Heart left ventricle (tissue), 16 donors: Measurements from ENCODE around the gene NUCB2. TPM values are rescaled to one million over a fixed set of nuclear protein-coding genes. Genes with fewer than 3 reads are reported as not detected.
"Not testable (repeated sequence)": the region's sequence is repeated elsewhere in the genome, so short reads cannot be mapped to it uniquely, and the experiment has no call there.

Source experiments
- ATAC-seq, 4 donors: fragments of 200-7000 bp; cut with Tn5 transposase; one replicate each; pipeline ENCODE4 v1.9.1; 2020 to 2022; ENCODE audit warnings: moderate library complexity in 4 of 4, mild to moderate bottlenecking in 3 of 4, moderate number of reproducible peaks in 1 of 4
- DNase-seq, 5 donors: peaks; one replicate each; pipeline ENCODE4 v3.0.0-alpha.2; 2020
- H3K27ac ChIP-seq, 12 donors: fragments of 200-600 bp; sonication (generic) in 4 of 12; one replicate each; pipeline versions ENCODE4 v1.5.0 to v1.8.0; 2016 to 2022; ENCODE audit warnings: mild to moderate bottlenecking in 2 of 12
- H3K27me3 ChIP-seq, 9 donors: fragments of 200-600 bp; sonication (generic) in 2 of 9; one replicate each; pipeline versions ENCODE4 v1.5.1 to v1.8.0; 2016 to 2022; ENCODE audit warnings: mild to moderate bottlenecking in 3 of 9
- H3K36me3 ChIP-seq, 9 donors: fragments of 200-600 bp; sonication (generic) in 2 of 9; one replicate each; pipeline versions ENCODE4 v1.5.0 to v1.8.0; 2018 to 2022; ENCODE audit warnings: mild to moderate bottlenecking in 2 of 9
- H3K4me1 ChIP-seq, 12 donors: fragments of 200-600 bp; sonication (generic) in 4 of 12; one replicate each; pipeline versions ENCODE4 v1.5.0 to v1.8.0; 2016 to 2022; ENCODE audit warnings: mild to moderate bottlenecking in 3 of 12
- H3K4me3 ChIP-seq, 12 donors: fragments of 200-600 bp; sonication (generic) in 4 of 12; one replicate each; pipeline versions ENCODE4 v1.5.0 to v1.8.0; 2017 to 2022; ENCODE audit warnings: mild to moderate bottlenecking in 9 of 12, moderate library complexity in 4 of 12
- H3K9me3 ChIP-seq, 12 donors: fragments of 200-600 bp; sonication (generic) in 4 of 12; one replicate each; pipeline versions ENCODE4 v1.5.0 to v1.8.0; 2016 to 2022; ENCODE audit warnings: mild to moderate bottlenecking in 1 of 12
- POLR2A ChIP-seq, 2 donors: fragments of 450-650 bp; IDR thresholded peaks; one replicate each; pipeline ENCODE4 v1.6.1; 2017; ENCODE audit warnings: antibody characterized with exemption in 2 of 2, mild to moderate bottlenecking in 2 of 2, moderate library complexity in 2 of 2
- WGBS, 4 donors: extraction: QIAGEN DNeasy Blood & Tissue Kit in 2 of 4; methylation state at CpG; one replicate each; pipeline versions ENCODE4 v1.1.5 to v1.1.7; 2013 to 2018; 5-methylcytosine and 5-hydroxymethylcytosine counted together
- intact Hi-C, 10 donors: fragments of 100-400 bp; cut with DNase I; formaldehyde crosslinking; loops; one replicate each; pipeline versions ENCODE4 v1.11.1 to v1.14.2; 2022
- polyA plus RNA-seq, 2 donors: library from polyadenylated mRNA; stranded (reverse); fragments of 200-250 nt; gene quantifications; one replicate each; pipeline ENCODE4 v1.2.3, GENCODE V29; 2013
- total RNA-seq, 9 donors: library from RNA; depleted of rRNA in 2 of 9; stranded (reverse); fragments of >200 nt in 2 of 9; fragmentation: NEBNext Ultra II Directional in 3 of 9; extraction: Animal tissue kit (Norgen Biotek cat#: 25700) in 3 of 9; gene quantifications; one replicate each; pipeline versions ENCODE4 v1.1.0 to v1.2.4, GENCODE V29; 2016 to 2023
- TF ChIP-seq, protein P1 (sequence below), 12 donors: fragments of 200-600 bp; sonication (generic) in 4 of 12; IDR thresholded peaks; one replicate each; pipeline versions ENCODE4 v1.5.0 to v1.8.0; 2018 to 2022; ENCODE audit warnings: antibody characterized with exemption in 12 of 12, mild to moderate bottlenecking in 5 of 12
- donor health status: ischemic (EF 13 %, LVEDD 7.1; RV severe dilation, severe dysfunction).
- donor health status: healthy with polysubstance abuse.
- donor health status: DM: no; HTN: yes; CAD: no.
- donor health status: DM: no; HTN: no; CAD: no.
- donor health status: ischemic (EF 25% LVEDD 6.9; RV normal size, moderate dysfunction).
- donor health status: ischemic (EF 25% LVEDD 5.7; RV mildly dilated, moderate dysfunction).
- donor health status: healthy.
- donor health status: DM: yes; HTN: yes; CAD: no.
- donor health status: ischemic (EF 35%, LVEDD 5.7; RV mildly dilated, moderate dysfunction).
- donor health status: nonischemic (EF 11% LVEDD 7.7; RV severe dilation, severe dysfunction).
- donor health status: DM: yes; HTN: yes; CAD: no.
- donor health status: PGD.
- donor health status: ischemic (EF 29% LVEDD 5.4; RV normal size, mild dysfunction).
- donor health status: nonischemic (EF 23%, LVEDD 6.1; RV moderate dilation, normal function).

The NUCB2 gene
- total and polyA plus RNA-seq, 11 donors, result 41.4 to 180 (median 87.0) TPM

DNA sequence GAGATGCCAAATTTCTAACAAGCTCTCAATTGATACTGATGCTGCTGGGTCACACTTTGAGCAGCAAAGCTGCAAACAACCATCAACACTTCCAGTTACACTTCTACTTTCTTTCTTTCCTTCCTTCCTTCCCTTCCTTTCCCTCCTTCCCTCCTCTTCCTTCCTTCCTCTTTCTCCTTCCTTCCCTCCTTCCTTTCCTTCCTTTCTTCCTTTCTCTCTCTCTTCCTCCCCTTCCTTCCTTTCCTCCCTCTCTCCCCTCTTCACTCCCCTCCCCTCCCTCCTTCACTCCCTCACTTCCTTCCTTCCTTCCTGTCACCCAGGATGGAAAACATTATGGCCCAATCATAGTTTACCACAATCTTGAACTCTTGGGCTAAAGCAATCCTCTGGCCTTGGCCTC, 35.8 kb upstream of the NUCB2 start:
- Histone ChIP-seq H3K4me3 (no peak overlapping the region), H3K27ac (no peak overlapping the region), H3K9me3 (no peaks in the 10 kb centered on the region), H3K4me1 (no peaks in the 10 kb centered on the region), H3K36me3 (no peaks in the 10 kb centered on the region), H3K27me3 (no peaks in the 10 kb centered on the region)
- intact Hi-C loops, result no loop called here
- TF ChIP-seq, protein P1, sequence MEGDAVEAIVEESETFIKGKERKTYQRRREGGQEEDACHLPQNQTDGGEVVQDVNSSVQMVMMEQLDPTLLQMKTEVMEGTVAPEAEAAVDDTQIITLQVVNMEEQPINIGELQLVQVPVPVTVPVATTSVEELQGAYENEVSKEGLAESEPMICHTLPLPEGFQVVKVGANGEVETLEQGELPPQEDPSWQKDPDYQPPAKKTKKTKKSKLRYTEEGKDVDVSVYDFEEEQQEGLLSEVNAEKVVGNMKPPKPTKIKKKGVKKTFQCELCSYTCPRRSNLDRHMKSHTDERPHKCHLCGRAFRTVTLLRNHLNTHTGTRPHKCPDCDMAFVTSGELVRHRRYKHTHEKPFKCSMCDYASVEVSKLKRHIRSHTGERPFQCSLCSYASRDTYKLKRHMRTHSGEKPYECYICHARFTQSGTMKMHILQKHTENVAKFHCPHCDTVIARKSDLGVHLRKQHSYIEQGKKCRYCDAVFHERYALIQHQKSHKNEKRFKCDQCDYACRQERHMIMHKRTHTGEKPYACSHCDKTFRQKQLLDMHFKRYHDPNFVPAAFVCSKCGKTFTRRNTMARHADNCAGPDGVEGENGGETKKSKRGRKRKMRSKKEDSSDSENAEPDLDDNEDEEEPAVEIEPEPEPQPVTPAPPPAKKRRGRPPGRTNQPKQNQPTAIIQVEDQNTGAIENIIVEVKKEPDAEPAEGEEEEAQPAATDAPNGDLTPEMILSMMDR (IDR thresholded peaks at IDR 0.05), result no peak
- TF ChIP-seq POLR2A (IDR thresholded peaks at IDR 0.05), result no peak
- ATAC-seq (no peak), DNase-seq (no peak)

DNA sequence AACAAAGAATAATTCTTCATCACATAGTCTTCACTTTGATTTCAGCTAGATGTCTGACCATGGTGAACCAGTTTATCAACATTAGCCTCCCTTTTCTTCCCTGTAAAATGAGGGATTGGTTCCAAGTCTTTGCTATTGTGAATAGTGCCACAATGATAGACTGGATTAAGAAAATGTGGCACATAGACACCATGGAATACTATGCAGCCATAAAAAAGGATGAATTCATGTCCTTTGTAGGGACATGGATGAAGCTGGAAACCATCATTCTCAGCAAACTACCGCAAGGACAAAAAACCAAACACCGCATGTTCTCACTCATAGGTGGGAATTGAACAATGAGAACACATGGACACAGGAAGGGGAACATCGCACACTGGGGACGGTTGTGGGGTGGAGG, 33.6 kb upstream of the NUCB2 start:
- 94 to 99% (median 95%) methylated on average over 2 to 4 of the region's 4 CpGs for WGBS, 4 donors
- DNase-seq, intact Hi-C loops: not testable (repeated sequence)

DNA sequence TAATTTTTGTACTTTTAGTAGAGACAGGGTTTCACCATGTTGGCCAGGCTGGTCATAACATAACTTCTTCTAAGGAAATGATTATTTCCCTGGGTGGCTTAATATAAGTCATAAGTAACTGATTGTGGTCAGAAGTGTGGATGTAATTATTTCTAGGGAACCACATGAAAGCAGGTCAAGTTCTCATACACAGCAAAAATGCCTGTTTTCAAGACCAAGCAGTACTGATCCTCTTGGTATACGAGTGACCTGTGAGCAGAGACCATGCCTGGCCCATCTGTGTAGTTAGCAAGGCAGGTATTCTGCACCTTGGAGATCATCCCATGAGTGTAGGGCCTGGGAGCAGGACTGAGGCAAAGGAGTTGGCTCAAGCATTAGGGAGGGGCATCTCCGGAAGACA, 32.5 kb upstream of the NUCB2 start:
- DNase-seq (no peak), ATAC-seq (no peak)
- intact Hi-C loops, result no loop called here
- no peak overlapping the region for H3K4me3 ChIP-seq
- H3K27ac ChIP-seq, result no peak overlapping the region
- H3K4me1 ChIP-seq, result no peaks in the 10 kb centered on the region
- no peak for TF ChIP-seq POLR2A (IDR thresholded peaks at IDR 0.05)
- TF ChIP-seq, protein P1 (IDR thresholded peaks at IDR 0.05), result no peak
- H3K27me3 ChIP-seq, result no peaks in the 10 kb centered on the region
- WGBS, 4 donors, result 85 to 94% (median 89%) methylated on average over 2 of the region's 2 CpGs
- H3K36me3 ChIP-seq, result no peaks in the 10 kb centered on the region
- no peaks in the 10 kb centered on the region for H3K9me3 ChIP-seq

More for the DNA sequence above, 33.6 kb upstream of the NUCB2 start:
- not testable (repeated sequence) for ATAC-seq, H3K27me3 ChIP-seq, H3K4me3 ChIP-seq, H3K9me3 ChIP-seq, H3K27ac ChIP-seq, H3K4me1 ChIP-seq, H3K36me3 ChIP-seq

DNA sequence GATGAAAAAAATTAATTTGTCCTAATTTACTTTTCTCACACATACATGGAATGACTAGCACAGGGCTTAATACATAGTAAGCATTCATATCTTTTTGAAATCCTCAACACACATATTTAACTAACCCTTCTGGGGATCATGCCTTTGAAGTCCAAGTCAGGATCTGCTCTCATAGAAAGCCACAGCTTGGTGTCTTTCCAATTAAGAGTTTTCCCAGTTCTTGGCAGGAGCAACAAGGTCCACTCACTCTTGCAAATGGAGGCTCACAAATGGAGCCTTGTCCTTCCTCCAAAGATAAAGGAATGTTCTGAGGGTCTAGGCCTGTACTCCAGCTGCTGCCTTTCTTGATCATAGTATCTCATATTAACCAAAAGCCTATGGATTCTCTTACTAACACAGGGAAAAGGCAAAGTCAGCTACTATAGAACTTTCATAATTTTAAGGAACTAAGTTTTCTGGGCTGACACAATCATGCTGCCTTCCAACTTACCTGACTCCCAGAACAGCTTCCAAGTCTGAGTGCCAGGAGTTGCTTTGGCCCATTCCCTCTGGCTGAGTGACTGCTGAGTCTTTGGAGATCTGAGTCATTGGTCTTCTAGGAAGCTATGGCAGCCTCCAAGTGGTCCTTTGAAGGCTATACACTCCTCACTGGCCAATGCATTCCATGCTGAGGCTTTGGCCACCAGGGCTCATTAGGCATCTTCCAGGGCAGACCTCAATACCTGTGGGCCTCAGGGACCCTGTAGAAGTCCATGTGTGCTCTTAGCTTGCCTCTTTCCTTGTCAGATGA, 25.8 kb upstream of the NUCB2 start:
- no peak for ATAC-seq
- intact Hi-C loops, result no loop called here
- H3K4me1 ChIP-seq, result no peaks in the 10 kb centered on the region
- no peak for DNase-seq
- no peak for TF ChIP-seq POLR2A (IDR thresholded peaks at IDR 0.05)
- TF ChIP-seq, protein P1 (IDR thresholded peaks at IDR 0.05), result no peak
- H3K36me3 ChIP-seq, result no peaks in the 10 kb centered on the region
- no peaks in the 10 kb centered on the region for H3K27me3 ChIP-seq
- H3K9me3 ChIP-seq, result no peaks in the 10 kb centered on the region
- no peak overlapping the region for H3K4me3 ChIP-seq
- H3K27ac ChIP-seq, result no peak overlapping the region

DNA sequence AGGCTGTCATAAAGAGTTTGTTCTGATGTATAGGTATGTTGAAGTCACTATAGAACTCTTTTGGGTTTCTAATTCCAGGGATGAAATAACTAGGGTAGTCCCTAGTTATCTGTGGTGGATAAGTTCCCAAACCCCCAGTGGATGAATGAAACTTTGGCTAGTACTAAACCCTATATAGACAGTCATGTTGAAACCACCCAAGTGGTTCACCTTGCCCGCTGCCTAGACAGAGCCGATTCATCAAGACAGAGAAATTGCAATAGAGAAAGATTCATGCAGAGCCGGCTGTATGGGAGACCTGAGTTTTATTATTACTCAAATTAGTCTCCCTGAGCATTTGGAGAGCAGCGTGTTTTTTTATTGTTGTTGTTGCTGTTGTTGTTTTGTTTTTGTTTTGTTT, 23.8 kb upstream of the NUCB2 start:
- Histone ChIP-seq H3K27ac (no peak overlapping the region), H3K36me3 (no peaks in the 10 kb centered on the region), H3K4me1 (no peaks in the 10 kb centered on the region), H3K9me3 (no peaks in the 10 kb centered on the region), H3K4me3 (no peak overlapping the region), H3K27me3 (no peaks in the 10 kb centered on the region)
- TF ChIP-seq, protein P1 (IDR thresholded peaks at IDR 0.05), result no peak
- TF ChIP-seq POLR2A (IDR thresholded peaks at IDR 0.05), result no peak
- WGBS, 4 donors, result 70 to 98% (median 76%) methylated on average over 4 of the region's 4 CpGs
- ATAC-seq, result no peak
- intact Hi-C loops, result no loop called here
- DNase-seq, result no peak
